WTC11 (cell line): ENCODE measurements around the gene VSX2. TPM values are rescaled to one million over a fixed set of nuclear protein-coding genes. Genes with fewer than 3 reads are reported as not detected.

Experiments
- ATAC-seq: fragments of 200-7000 bp; cut with Tn5 transposase; 2 replicates; pipeline ENCODE4 v1.10.0; 2021; ENCODE audit warnings: mild to moderate bottlenecking, moderate library complexity
- CTCF ChIA-PET: fragments of 300-600 bp; sonication (Branson Sonifier 250); formaldehyde crosslinking; loops from one replicate; lab custom pipeline; 2021; ENCODE audit warnings: antibody characterized with exemption; lab: Charles Lee
- POLR2A ChIA-PET: fragments of 350-600 bp; sonication (Branson Sonifier 250); formaldehyde crosslinking; loops from one replicate; lab custom pipeline; 2021; ENCODE audit warnings: antibody characterized with exemption; lab: Charles Lee
- DNase-seq: peaks from one replicate; pipeline ENCODE4 v3.0.0; 2021; ENCODE audit warnings: low spot score
- H3K27ac Mint-ChIP-seq: 2 replicates; pipeline ENCODE4 v1.8.0; 2021; ENCODE audit warnings: mixed read lengths
- H3K27me3 Mint-ChIP-seq: 2 replicates; pipeline ENCODE4 v1.8.0; 2021; ENCODE audit warnings: low read depth, mild to moderate bottlenecking, moderate library complexity, mixed read lengths
- H3K36me3 Mint-ChIP-seq: 2 replicates; pipeline ENCODE4 v1.8.0; 2021; ENCODE audit warnings: mixed read lengths
- H3K4me1 Mint-ChIP-seq: 2 replicates; pipeline ENCODE4 v1.8.0; 2022; ENCODE audit warnings: mixed read lengths
- H3K4me3 Mint-ChIP-seq: 2 replicates; pipeline ENCODE4 v1.8.0; 2021; ENCODE audit warnings: mild to moderate bottlenecking, moderate library complexity, mixed read lengths
- H3K9me3 Mint-ChIP-seq: 2 replicates; pipeline ENCODE4 v1.8.0; 2021; ENCODE audit warnings: mixed read lengths
- AR ChIP-seq: fragments of 250-450 bp; sonication (Bioruptor Pico); IDR thresholded peaks from 2 replicates; pipeline ENCODE4 v1.9.0; 2021; ENCODE audit warnings: mild to moderate bottlenecking
- ATF6 ChIP-seq: sonication (generic); formaldehyde crosslinking; IDR thresholded peaks from 2 replicates; pipeline ENCODE4 v1.8.1; 2023; ENCODE audit warnings: mild to moderate bottlenecking, missing genetic modification reagents
- CDX4 ChIP-seq: fragments of 250-450 bp; sonication (Bioruptor Pico); IDR thresholded peaks from 2 replicates; pipeline ENCODE4 v1.9.0; 2021; ENCODE audit warnings: moderate library complexity, mild to moderate bottlenecking, inconsistent platforms, borderline replicate concordance
- CREM ChIP-seq: sonication (generic); formaldehyde crosslinking; IDR thresholded peaks from 2 replicates; pipeline ENCODE4 v1.8.1; 2022; ENCODE audit warnings: mild to moderate bottlenecking, missing genetic modification reagents, moderate library complexity
- E2F4 ChIP-seq: sonication (generic); formaldehyde crosslinking; IDR thresholded peaks from 2 replicates; pipeline ENCODE4 v1.8.1; 2022; ENCODE audit warnings: low read depth, mild to moderate bottlenecking, moderate library complexity, missing genetic modification reagents, borderline replicate concordance
- ERG ChIP-seq: fragments of 250-450 bp; sonication (Bioruptor Pico); IDR thresholded peaks from 2 replicates; pipeline ENCODE4 v1.8.0; 2021; ENCODE audit warnings: mild to moderate bottlenecking
- FOXP4 ChIP-seq: sonication (generic); formaldehyde crosslinking; IDR thresholded peaks from 2 replicates; pipeline ENCODE4 v1.8.0; 2022; ENCODE audit warnings: mild to moderate bottlenecking, missing genetic modification reagents
- NFYB ChIP-seq: sonication (generic); formaldehyde crosslinking; conservative IDR thresholded peaks from 2 replicates; pipeline ENCODE4 v1.8.0; 2022; ENCODE audit warnings: low read depth, missing genetic modification reagents
- NR3C1 ChIP-seq: sonication (generic); formaldehyde crosslinking; conservative IDR thresholded peaks from 2 replicates; pipeline ENCODE4 v1.8.1; 2023; ENCODE audit warnings: low read depth, mild to moderate bottlenecking, missing genetic modification reagents
- RORB ChIP-seq: fragments of 250-450 bp; sonication (Bioruptor Pico); IDR thresholded peaks from 2 replicates; pipeline ENCODE4 v1.9.0; 2021; ENCODE audit warnings: mild to moderate bottlenecking
- ZNF532 ChIP-seq: fragments of 250-450 bp; sonication (Bioruptor Pico); IDR thresholded peaks from 2 replicates; pipeline ENCODE4 v1.9.0; 2021; ENCODE audit warnings: mild to moderate bottlenecking, borderline replicate concordance
- total RNA-seq: library from RNA; stranded (reverse); gene quantifications from 3 replicates; pipeline ENCODE4 v1.2.3, GENCODE V29; 2021

Gene VSX2
- total RNA-seq, 1 experiment from 2014 or later, result not detected

GRCh38 chr14:74308695-74309094 lies 69.4 kb downstream of the VSX2 start:
- Mint-ChIP-seq H3K36me3 (no peaks in the 10 kb centered on the region), H3K4me3 (no peak overlapping the region), H3K27me3 (no peaks in the 10 kb centered on the region), H3K9me3 (no peaks in the 10 kb centered on the region), H3K27ac (no peak overlapping the region), H3K4me1 (peaks cover 3% of the 10 kb centered on the region; the same call in 1 of the 2 replicates)
- TF ChIP-seq E2F4 (CRISPR knock-in tag) (no peak), NR3C1 (CRISPR knock-in tag) (no peak), AR (CRISPR knock-in tag) (no peak), ZNF532 (CRISPR knock-in tag) (no peak), ATF6 (CRISPR knock-in tag) (no peak), CREM (no peak), RORB (no peak), ERG (CRISPR knock-in tag) (no peak), CDX4 (no peak), FOXP4 (no peak), NFYB (no peak)
- no peak for ATAC-seq
- no peak for DNase-seq
- ChIA-PET CTCF (interaction anchor here (0.6 to 1.0 kb wide), 4 partner anchors 12 to 18 kb away, joined by 3 to 5 read pairs (median 4); no protein-coding TSS in a partner anchor), POLR2A (no interaction called here)
